CD14-positive monocyte (primary cell): ENCODE data around the gene WDR45B. TPM values are rescaled to one million over a fixed set of nuclear protein-coding genes. Genes with fewer than 3 reads are reported as not detected.

Source experiments
- DNase-seq, 3 donors: peaks; one replicate each; pipeline ENCODE4 v3.0.0-alpha.2; 2011 to 2022
- H2AFZ ChIP-seq: 2 replicates; pipeline ENCODE4 v1.6.0; 2012; ENCODE audit warnings: mild to moderate bottlenecking, low read depth, low read length, inconsistent platforms; ENCODE audit not compliant: insufficient read depth, poor library complexity, severe bottlenecking
- H3K27ac ChIP-seq, 2 donors: 1 replicate in 1 of 2; 2 replicates in 1 of 2; pipeline ENCODE4 v1.5.1; 2012 to 2013; ENCODE audit warnings: low read length in 2 of 2, control low read depth in 1 of 2, inconsistent platforms in 1 of 2, low read depth in 1 of 2, mild to moderate bottlenecking in 1 of 2
- H3K27me3 ChIP-seq, 2 donors: one replicate each; pipeline versions ENCODE4 v1.6.0 to v1.6.1; 2011 to 2013; ENCODE audit warnings: low read length in 2 of 2; ENCODE audit not compliant: control insufficient read depth in 2 of 2, insufficient read depth in 2 of 2
- H3K36me3 ChIP-seq, 2 donors: replicated peaks in 1 of 2; 1 replicate in 1 of 2; 2 replicates in 1 of 2; pipeline versions ENCODE4 v1.5.1 to v1.6.1; 2012 to 2013; ENCODE audit warnings: low read length in 2 of 2, control low read depth in 1 of 2, inconsistent platforms in 1 of 2, mild to moderate bottlenecking in 1 of 2; ENCODE audit not compliant: insufficient read depth in 2 of 2, control insufficient read depth in 1 of 2
- H3K4me1 ChIP-seq, 2 donors: 1 replicate in 1 of 2; 2 replicates in 1 of 2; pipeline versions ENCODE4 v1.5.1 to v1.6.1; 2012 to 2013; ENCODE audit warnings: low read length in 2 of 2, control low read depth in 1 of 2, inconsistent platforms in 1 of 2, mild to moderate bottlenecking in 1 of 2, moderate library complexity in 1 of 2; ENCODE audit not compliant: insufficient read depth in 2 of 2, control insufficient read depth in 1 of 2
- H3K4me2 ChIP-seq: replicated peaks from 2 replicates; pipeline ENCODE3; 2012; ENCODE audit warnings: low read length, moderate library complexity, mild to moderate bottlenecking; ENCODE audit not compliant: poor library complexity, severe bottlenecking; ENCODE audit errors: extremely low read depth
- H3K4me3 ChIP-seq, 3 experiments: fragments of 200-600 bp in 1 of 3; sonication (generic) in 1 of 3; replicated peaks in 1 of 3; 1 replicate in 2 of 3; 2 replicates in 1 of 3; pipeline ENCODE4 v1.5.1; 2011 to 2013; ENCODE audit warnings: low read length in 3 of 3, mild to moderate bottlenecking in 3 of 3, control low read depth in 2 of 3, low read depth in 2 of 3, inconsistent platforms in 1 of 3, moderate library complexity in 1 of 3
- H3K79me2 ChIP-seq: 2 replicates; pipeline ENCODE4 v1.6.0; 2012; ENCODE audit warnings: mild to moderate bottlenecking, control low read depth, inconsistent platforms, low read length, moderate library complexity; ENCODE audit not compliant: insufficient read depth
- H3K9ac ChIP-seq: 2 replicates; pipeline ENCODE4 v1.6.0; 2017; ENCODE audit warnings: low read length, mild to moderate bottlenecking; ENCODE audit not compliant: insufficient read depth, poor library complexity, severe bottlenecking
- H3K9me3 ChIP-seq, 2 donors: replicated peaks in 1 of 2; 1 replicate in 1 of 2; 2 replicates in 1 of 2; pipeline versions ENCODE4 v1.5.1 to v1.6.1; 2012 to 2013; ENCODE audit warnings: low read length in 2 of 2, control low read depth in 1 of 2; ENCODE audit not compliant: control insufficient read depth in 1 of 2, insufficient read depth in 1 of 2
- H4K20me1 ChIP-seq: 2 replicates; pipeline ENCODE4 v1.6.0; 2012; ENCODE audit warnings: mild to moderate bottlenecking, low read length, control low read depth, moderate library complexity; ENCODE audit not compliant: insufficient read depth
- H3K27ac Mint-ChIP-seq, 7 donors: one replicate each; pipeline ENCODE4 v1.8.0; 2020; ENCODE audit warnings: mild to moderate bottlenecking in 7 of 7, mixed read lengths in 7 of 7, moderate library complexity in 6 of 7, inconsistent platforms in 2 of 7
- H3K27me3 Mint-ChIP-seq, 3 donors: one replicate each; pipeline ENCODE4 v1.8.0; 2021 to 2022; ENCODE audit warnings: low read depth in 3 of 3, mild to moderate bottlenecking in 3 of 3, mixed read lengths in 3 of 3, moderate library complexity in 3 of 3, inconsistent platforms in 1 of 3
- H3K36me3 Mint-ChIP-seq, 2 donors: one replicate each; pipeline ENCODE4 v1.8.0; 2020; ENCODE audit warnings: mixed read lengths in 2 of 2, inconsistent platforms in 1 of 2, mild to moderate bottlenecking in 1 of 2
- H3K4me1 Mint-ChIP-seq: one replicate; pipeline ENCODE4 v1.8.0; 2020; ENCODE audit warnings: mild to moderate bottlenecking, mixed read lengths
- H3K4me3 Mint-ChIP-seq, 2 donors: one replicate each; pipeline ENCODE4 v1.8.0; 2020; ENCODE audit warnings: mild to moderate bottlenecking in 2 of 2, mixed read lengths in 2 of 2, moderate library complexity in 1 of 2
- H3K9me3 Mint-ChIP-seq, 7 donors: one replicate each; pipeline ENCODE4 v1.8.0; 2020 to 2022; ENCODE audit warnings: mixed read lengths in 7 of 7, mild to moderate bottlenecking in 6 of 7, moderate library complexity in 6 of 7, inconsistent platforms in 2 of 7
- CTCF ChIP-seq: fragments of 200-600 bp; IDR thresholded peaks from one replicate; pipeline ENCODE4 v1.8.0; 2022; ENCODE audit warnings: antibody characterized with exemption, mild to moderate bottlenecking
- WGBS: methylation state at CpG from one replicate; pipeline ENCODE4 v1.1.5; 2013; ENCODE audit warnings: missing lambda C conversion rate; ENCODE audit not compliant: insufficient coverage; 5-methylcytosine and 5-hydroxymethylcytosine counted together
- intact Hi-C, 2 donors: fragments of 100-400 bp; cut with micrococcal nuclease; formaldehyde crosslinking; loops; one replicate each; pipeline versions ENCODE4 v1.15.0 to v1.15.1; 2023
- polyA plus RNA-seq, 3 donors: library from polyadenylated mRNA; depleted of rRNA in 1 of 3; unstranded in 2 of 3; stranded (reverse) in 1 of 3; fragments of 300-500 nt in 2 of 3; fragments of >200 nt in 1 of 3; fragmentation: Illumina TruSeq in 2 of 3; gene quantifications; 1 replicate in 2 of 3; 2 replicates in 1 of 3; pipeline ENCODE4 v1.2.3, GENCODE V29; 2012 to 2021

Gene WDR45B
- polyA plus RNA-seq, 3 donors: 42.6 to 82.6 (median 60.3) TPM

GRCh38 chr17:82583720-82584234, 64.5 kb downstream of the WDR45B start:
- H3K4me1 Mint-ChIP-seq: peaks cover 16% of the 10 kb centered on the region
- H3K4me3 ChIP-seq: no peak overlapping the region
- H3K4me3 Mint-ChIP-seq: no peak overlapping the region

DNA sequence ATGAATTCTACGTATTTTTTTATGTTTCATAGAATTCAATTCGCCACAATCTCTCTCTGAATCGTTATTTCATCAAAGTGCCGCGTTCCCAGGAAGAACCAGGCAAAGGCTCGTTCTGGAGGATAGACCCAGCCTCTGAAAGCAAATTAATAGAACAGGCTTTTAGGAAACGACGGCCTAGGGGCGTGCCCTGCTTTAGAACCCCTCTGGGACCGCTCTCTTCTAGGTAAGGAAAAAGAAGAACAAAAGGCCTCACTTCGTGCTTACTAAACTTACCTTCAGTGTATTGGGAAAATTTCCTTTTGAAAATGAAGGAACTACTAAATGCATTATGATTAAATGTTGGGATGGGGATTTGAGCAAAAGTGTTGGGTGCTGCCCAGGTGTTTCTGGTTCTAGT, 65.5 kb downstream of the WDR45B start:
- Histone ChIP-seq H3K9ac (no peak overlapping the region), H3K9me3 (no peaks in the 10 kb centered on the region), H3K36me3 (peaks cover 34 to 69% of the 10 kb centered on the region in 2 donors), H3K4me3 (no peak overlapping the region), H3K27me3 (no peaks in the 10 kb centered on the region), H3K4me2 (no peak overlapping the region), H4K20me1 (no peaks in the 10 kb centered on the region), H3K4me1 (peaks cover 12 to 13% of the 10 kb centered on the region in 2 donors), H2AFZ (no peak overlapping the region), H3K79me2 (no peaks in the 10 kb centered on the region), H3K27ac (no peak overlapping the region)
- Mint-ChIP-seq H3K9me3 (no peaks in the 10 kb centered on the region), H3K27me3 (peaks cover 0 to 2% (median 0%) of the 10 kb centered on the region in 3 donors), H3K4me1 (peaks cover 15% of the 10 kb centered on the region), H3K4me3 (no peak overlapping the region), H3K36me3 (peaks cover 62 to 70% of the 10 kb centered on the region in 2 donors), H3K27ac (peak overlapping the region in 2 of 7 donors; percentile 6 to 30)
- WGBS: 98% methylated on average over 7 of the region's 11 CpGs
- intact Hi-C loops: no loop called here
- no peak for TF ChIP-seq CTCF
- no peak for DNase-seq

More at GRCh38 chr17:82583720-82584234, 64.5 kb downstream of the WDR45B start:
- H2AFZ ChIP-seq: no peak overlapping the region
- no peak overlapping the region for H3K9ac ChIP-seq
- Mint-ChIP-seq H3K27ac (peak overlapping the region in 2 of 7 donors; percentile 18 to 25), H3K27me3 (peaks cover 0 to 2% (median 0%) of the 10 kb centered on the region in 3 donors), H3K9me3 (no peaks in the 10 kb centered on the region), H3K36me3 (peaks cover 60 to 70% of the 10 kb centered on the region in 2 donors)
- 90% methylated on average over 26 of the region's 28 CpGs for WGBS
- intact Hi-C loops: no loop called here
- no peaks in the 10 kb centered on the region for H3K79me2 ChIP-seq
- no peak overlapping the region for H3K27ac ChIP-seq
- DNase-seq: no peak
- H3K36me3 ChIP-seq: peaks cover 25 to 65% of the 10 kb centered on the region in 2 donors
- H3K27me3 ChIP-seq: no peaks in the 10 kb centered on the region
- no peak overlapping the region for H3K4me2 ChIP-seq
- H3K4me1 ChIP-seq: peaks cover 13 to 14% of the 10 kb centered on the region in 2 donors
- TF ChIP-seq CTCF: no peak
- no peaks in the 10 kb centered on the region for H3K9me3 ChIP-seq
- H4K20me1 ChIP-seq: no peaks in the 10 kb centered on the region
